GM10266 (cell line): ENCODE measurements around the gene PLB1.

ENCODE experiments used
- DNase-seq: peaks from one replicate; pipeline ENCODE4 v3.0.0; 2012; ENCODE audit errors: extremely low spot score
- TF ChIP-seq, protein P1 (sequence below): IDR thresholded peaks from 2 replicates; pipeline ENCODE4 v1.5.1; 2012; ENCODE audit warnings: mild to moderate bottlenecking, low read depth; ENCODE audit not compliant: control insufficient read depth, insufficient read depth; ENCODE audit errors: missing control alignments

The PLB1 gene

DNA sequence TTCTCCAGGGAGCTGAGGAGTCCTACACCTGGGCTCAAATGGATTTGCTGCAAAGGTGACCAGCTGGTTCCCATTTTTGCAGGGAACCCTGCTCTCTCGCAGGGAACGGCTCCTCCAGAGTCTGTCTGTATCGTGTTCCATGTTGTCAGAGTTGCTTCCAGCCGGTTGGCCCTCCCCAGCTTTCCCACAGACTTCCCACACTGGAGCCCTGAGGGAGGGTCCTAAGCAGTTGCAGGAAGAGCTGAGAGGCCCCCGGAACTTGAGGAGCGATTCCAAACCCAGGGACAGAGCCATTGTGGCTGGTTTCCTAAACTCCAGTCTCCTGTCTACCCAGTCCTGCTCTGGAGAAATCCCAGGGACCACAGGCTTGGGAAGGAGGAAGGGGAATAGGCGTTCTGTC lies 134.1 kb downstream of the PLB1 start:
- TF ChIP-seq, protein P1, sequence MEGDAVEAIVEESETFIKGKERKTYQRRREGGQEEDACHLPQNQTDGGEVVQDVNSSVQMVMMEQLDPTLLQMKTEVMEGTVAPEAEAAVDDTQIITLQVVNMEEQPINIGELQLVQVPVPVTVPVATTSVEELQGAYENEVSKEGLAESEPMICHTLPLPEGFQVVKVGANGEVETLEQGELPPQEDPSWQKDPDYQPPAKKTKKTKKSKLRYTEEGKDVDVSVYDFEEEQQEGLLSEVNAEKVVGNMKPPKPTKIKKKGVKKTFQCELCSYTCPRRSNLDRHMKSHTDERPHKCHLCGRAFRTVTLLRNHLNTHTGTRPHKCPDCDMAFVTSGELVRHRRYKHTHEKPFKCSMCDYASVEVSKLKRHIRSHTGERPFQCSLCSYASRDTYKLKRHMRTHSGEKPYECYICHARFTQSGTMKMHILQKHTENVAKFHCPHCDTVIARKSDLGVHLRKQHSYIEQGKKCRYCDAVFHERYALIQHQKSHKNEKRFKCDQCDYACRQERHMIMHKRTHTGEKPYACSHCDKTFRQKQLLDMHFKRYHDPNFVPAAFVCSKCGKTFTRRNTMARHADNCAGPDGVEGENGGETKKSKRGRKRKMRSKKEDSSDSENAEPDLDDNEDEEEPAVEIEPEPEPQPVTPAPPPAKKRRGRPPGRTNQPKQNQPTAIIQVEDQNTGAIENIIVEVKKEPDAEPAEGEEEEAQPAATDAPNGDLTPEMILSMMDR = no peak
- no peak for DNase-seq

DNA sequence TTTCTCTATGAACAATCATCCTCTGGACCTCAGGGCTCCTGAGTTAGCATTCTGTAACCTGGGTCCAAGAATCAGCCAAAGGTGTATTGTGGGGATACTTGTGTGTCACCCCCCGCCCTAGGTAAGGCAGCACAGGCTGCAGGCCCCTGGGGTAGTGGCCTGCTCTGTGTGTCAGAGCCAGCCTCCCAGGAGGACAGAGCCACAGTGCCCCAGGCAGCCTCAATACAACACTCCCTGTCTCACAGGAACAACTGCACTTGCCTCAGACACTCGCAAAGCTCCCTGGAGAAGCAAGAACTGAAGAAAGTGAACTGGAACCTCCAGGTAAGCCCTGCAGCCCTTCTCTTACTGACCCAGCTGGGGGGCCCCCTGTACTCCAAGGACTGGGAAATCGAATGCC lies 134.5 kb downstream of the PLB1 start:
- TF ChIP-seq, protein P1 = no peak
- DNase-seq = no peak

DNA sequence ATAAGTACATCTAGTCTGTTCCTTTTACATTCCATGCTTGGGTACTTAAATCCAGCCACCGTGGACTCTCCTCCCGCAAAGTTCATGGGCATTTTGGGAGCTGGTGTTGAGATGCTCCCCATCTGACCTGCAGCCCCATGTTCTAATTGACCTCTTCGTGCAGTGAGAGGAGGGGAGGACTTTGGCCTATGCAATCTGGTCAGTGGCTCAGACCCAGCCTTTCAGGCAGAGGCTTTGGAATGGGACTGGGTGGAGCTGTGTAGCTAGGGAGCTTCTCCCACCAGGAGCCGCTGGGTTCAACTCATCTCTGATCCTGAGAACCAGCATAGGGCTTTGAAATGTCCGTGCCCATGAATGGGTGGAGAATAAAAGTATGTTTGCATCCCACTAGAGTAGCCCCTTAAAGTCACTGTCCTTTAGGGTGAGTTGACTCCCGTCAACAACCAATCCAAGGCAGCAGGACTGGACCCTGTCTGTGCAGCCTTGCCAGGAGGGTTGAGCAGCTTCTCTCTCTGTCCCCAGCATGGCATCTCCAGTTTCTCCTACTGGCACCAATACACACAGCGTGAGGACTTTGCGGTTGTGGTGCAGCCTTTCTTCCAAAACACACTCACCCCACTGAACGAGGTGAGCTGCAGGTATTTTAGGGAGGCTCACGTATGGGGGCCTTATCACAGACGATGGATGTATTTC lies 135.8 kb downstream of the PLB1 start:
- no peak for DNase-seq
- TF ChIP-seq, protein P1 = no peak

DNA sequence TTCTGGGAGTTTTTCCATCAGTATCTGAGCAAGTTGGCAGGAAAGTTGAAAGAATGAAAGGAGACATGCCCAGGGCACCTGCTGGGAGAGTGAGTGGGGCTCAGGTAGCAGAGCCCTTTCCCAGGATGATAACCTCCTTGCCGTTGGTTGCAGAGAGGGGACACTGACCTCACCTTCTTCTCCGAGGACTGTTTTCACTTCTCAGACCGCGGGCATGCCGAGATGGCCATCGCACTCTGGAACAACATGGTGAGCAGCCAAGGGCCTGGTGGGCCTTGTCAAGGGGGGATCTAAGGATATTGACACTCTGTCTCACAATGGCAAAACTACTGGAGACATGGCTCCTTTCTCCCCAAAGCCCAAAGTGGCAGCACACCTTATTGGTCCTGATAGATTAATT lies 136.9 kb downstream of the PLB1 start:
- no peak for DNase-seq
- TF ChIP-seq, protein P1 = no peak

DNA sequence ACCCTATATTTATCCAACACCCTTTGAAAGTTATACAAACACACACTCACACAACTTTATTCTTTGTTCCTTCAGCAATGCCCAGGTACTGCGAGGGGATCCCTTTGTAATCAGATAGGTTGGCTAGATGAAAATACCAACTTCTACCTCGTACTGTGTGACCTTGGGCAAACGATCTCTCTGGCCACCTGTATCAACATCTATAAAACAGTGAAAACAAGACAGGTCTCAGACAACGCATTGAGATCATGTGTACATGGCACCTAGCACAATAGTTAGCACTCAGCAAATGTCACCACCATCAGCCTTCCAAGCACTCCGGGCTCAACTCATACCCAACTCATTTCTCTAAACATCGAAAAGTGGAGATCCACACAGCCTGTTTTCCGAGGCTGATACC lies 137.3 kb downstream of the PLB1 start:
- DNase-seq = no peak
- TF ChIP-seq, protein P1 = no peak

DNA sequence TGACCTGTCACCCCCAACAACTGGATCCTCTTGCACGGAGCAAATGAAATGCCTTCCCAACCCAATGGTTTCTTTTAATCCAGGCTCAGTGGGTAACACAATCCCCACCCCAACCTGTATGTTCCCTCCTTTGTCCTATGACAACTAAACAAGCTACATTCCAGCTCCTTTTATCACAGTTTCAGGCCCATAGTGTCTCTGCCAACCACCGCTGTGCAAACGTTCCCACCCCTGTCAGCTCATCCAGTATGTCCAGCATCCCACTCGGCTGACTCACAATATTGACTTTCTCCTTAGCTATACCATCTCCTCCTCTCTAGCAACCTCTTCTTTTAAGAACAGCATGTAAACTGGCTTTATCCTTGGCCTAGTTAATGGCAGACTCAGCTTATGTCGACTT lies 137.9 kb downstream of the PLB1 start:
- TF ChIP-seq, protein P1 = no peak
- DNase-seq = no peak

DNA sequence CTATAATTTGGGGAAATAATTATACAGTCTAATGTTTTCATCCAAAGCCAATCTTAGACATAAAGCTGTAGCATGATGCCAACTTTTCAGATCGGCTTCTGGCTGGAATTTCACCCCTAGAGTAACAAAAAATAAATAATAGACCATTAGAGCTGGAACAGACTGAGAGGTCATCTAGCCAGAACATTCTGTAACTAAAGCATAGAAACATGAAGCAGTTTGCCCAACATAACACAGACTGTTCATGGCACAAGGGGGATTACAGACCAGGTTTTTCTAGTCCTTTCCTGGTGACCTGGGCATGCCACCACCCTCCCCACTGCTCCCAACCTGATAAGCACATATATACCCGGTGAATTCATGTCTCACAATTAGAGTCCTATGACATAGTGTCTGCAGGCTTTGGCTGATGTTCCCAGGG lies 139.3 kb downstream of the PLB1 start:
- TF ChIP-seq, protein P1 = no peak
- no peak for DNase-seq
